GM20000 (cell line): ENCODE data around the gene KDELR3.

Source experiments
- DNase-seq: peaks from one replicate; pipeline ENCODE4 v3.0.0; 2012; ENCODE audit warnings: low spot score
- CTCF ChIP-seq: IDR thresholded peaks from 2 replicates; pipeline ENCODE4 v1.5.1; 2012; ENCODE audit warnings: mild to moderate bottlenecking, control low read depth; ENCODE audit errors: extremely low read depth, missing control alignments

KDELR3 gene

DNA sequence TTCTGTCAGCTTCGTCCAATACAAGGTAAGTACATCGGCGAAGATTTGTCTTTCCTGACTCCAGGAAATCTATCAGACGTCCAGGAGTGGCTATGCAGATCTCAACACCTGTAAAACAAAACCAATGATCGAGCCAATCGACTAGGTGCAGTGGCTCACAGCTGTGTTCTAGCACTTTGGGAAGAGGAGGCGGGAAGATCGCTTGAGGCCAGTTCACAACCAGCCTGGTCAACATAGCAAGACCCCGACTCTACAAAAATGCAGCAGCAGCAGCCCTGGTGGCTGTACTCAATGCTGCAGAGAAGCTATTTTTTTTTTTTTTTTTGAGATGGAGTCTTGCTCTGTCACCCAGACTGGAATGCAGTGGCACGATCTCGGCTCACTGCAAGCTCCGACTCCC is 27.0 kb downstream of the KDELR3 start:
- TF ChIP-seq CTCF = no peak
- no peak for DNase-seq

DNA sequence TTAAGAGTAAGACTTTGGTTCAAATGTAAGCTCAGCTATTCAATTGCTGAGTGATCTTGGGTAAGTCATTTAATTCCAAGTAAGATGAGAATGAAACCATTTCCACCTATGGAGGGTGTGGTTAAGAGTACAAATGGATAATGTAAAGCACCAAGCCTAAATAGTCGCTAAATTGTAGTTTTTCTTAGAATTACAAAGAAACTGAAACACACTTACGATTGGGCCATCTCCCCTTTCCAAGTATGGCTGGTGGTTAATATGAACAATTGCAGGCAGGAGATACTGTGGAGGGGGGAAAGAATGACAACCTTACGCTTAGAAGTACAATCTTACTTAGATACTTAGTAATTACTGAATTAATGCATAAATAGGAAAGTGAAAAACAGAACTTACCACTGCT is 30.0 kb downstream of the KDELR3 start:
- no peak for DNase-seq
- no peak for TF ChIP-seq CTCF

- no peak for DNase-seq
- TF ChIP-seq CTCF = no peak
Observed at GRCh38 chr22:38501797-38502672, 34.1 kb downstream of the KDELR3 start.

DNA sequence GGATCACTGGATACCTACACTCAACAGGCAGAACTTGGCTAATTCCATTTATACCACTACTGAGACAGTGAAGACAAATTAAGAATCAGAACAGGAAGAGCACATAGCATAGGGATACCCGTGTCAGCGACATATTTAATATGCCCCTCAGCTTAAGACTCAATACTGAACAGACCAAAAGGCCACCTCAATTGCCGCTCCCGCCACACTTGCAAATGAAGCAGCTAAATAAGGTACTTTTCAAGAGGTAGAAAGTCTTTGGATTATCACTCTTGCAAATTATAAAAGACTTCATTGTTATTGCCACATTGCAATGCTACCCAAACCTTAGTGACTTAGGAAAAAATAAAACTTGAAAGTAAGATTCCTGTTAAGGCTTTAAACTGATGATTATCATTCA is 35.1 kb downstream of the KDELR3 start:
- DNase-seq = no peak
- no peak for TF ChIP-seq CTCF

DNA sequence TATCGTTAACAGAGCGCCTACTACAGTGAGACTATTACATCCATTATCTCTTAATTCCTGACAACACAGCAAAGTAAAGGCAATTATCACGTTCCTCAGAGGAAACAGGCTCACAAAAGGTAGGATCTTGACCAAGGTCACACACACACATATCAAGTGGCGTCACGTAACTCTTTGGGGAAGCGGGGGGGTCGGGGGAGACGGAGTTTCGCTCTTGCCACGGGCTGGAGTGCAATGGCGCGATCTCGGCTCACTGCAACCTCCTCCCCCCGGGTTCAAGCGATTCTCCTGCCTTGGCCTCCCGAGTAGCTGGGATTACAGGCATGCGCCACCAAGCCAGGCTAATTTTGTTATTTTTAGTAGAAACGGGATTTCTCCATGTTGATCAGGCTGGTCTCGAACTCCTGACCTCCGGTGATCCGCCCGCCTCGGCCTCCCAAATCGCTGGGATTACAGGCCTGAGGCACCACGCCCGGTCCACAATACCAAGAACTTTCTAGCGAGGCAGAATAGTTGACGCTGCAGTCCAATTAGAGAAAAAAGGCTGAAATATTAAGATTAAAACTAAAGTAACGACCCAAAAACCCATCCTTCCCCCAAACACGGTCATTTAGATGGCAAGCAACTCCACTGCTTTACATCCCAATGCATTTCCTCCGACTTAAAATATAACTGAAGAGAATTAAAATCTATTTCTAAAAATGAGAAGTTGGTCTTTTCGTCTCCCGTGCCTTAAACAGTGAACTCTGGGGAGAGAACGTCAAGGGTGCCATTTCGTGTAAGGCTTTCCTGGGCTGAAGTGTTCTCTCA is 37.0 kb downstream of the KDELR3 start:
- peak; percentile 53 for DNase-seq

GRCh38 chr22:38505541-38506117 is 37.7 kb downstream of the KDELR3 start:
- DNase-seq = peak; percentile 76

More for the DNA sequence above, 37.0 kb downstream of the KDELR3 start:
- no peak for TF ChIP-seq CTCF

More at GRCh38 chr22:38505541-38506117, 37.7 kb downstream of the KDELR3 start:
- no peak for TF ChIP-seq CTCF
